Vagina (tissue), 2 donors: ENCODE measurements around the gene ZNF521. TPM values are rescaled to one million over a fixed set of nuclear protein-coding genes. Genes with fewer than 3 reads are reported as not detected.

Experiments used
- DNase-seq, 2 donors: peaks; one replicate each; pipeline ENCODE4 v3.0.0-alpha.2; 2017; ENCODE audit errors: extremely low spot score in 2 of 2
- H3K27ac ChIP-seq: fragments of 200-600 bp; sonication (generic); one replicate; pipeline ENCODE4 v1.5.1; 2019
- H3K27me3 ChIP-seq: fragments of 200-600 bp; sonication (generic); one replicate; pipeline ENCODE4 v1.5.1; 2019
- H3K36me3 ChIP-seq, 2 donors: fragments of 200-600 bp; sonication (generic); one replicate each; pipeline ENCODE4 v1.5.1; 2017 to 2019
- H3K4me1 ChIP-seq: fragments of 200-600 bp; sonication (generic); one replicate; pipeline ENCODE4 v1.5.1; 2019
- H3K4me3 ChIP-seq, 2 donors: fragments of 200-600 bp; sonication (generic); 1 replicate in 1 of 2; 2 replicates in 1 of 2; pipeline ENCODE4 v1.5.1; 2016 to 2019
- H3K9me3 ChIP-seq: fragments of 200-600 bp; sonication (generic); one replicate; pipeline ENCODE4 v1.5.1; 2019
- CTCF ChIP-seq, 3 experiments: fragments of 450-650 bp in 2 of 3; fragments of 200-600 bp in 1 of 3; sonication (generic) in 1 of 3; IDR thresholded peaks; one replicate each; pipeline ENCODE4 v1.5.1; 2017 to 2019; ENCODE audit warnings: antibody characterized with exemption in 3 of 3, mild to moderate bottlenecking in 2 of 3, moderate library complexity in 2 of 3
- POLR2A ChIP-seq, 2 donors: fragments of 450-650 bp; IDR thresholded peaks; one replicate each; pipeline ENCODE4 v1.6.1; 2017; ENCODE audit warnings: antibody characterized with exemption in 2 of 2, mild to moderate bottlenecking in 2 of 2, moderate library complexity in 2 of 2
- POLR2AphosphoS5 ChIP-seq, 2 donors: sonication (generic); formaldehyde crosslinking; IDR thresholded peaks; one replicate each; pipeline ENCODE4 v1.9.0; 2017; ENCODE audit warnings: antibody characterized with exemption in 2 of 2, mild to moderate bottlenecking in 2 of 2, low read depth in 1 of 2; ENCODE audit not compliant: insufficient read depth in 1 of 2
- intact Hi-C: fragments of 100-400 bp; cut with DNase I; formaldehyde crosslinking; loops from one replicate; pipeline ENCODE4 v1.15.1; 2023
- total RNA-seq: library from RNA; depleted of rRNA; stranded (reverse); fragments of >200 nt; gene quantifications from one replicate; pipeline ENCODE4 v1.2.3, GENCODE V29; 2016

Gene ZNF521
- total RNA-seq, 1 donor from 2014 or later = 18.7 TPM

GRCh38 chr18:25316381-25317018, 35.5 kb downstream of the ZNF521 start:
- Histone ChIP-seq H3K9me3 (no peaks in the 10 kb centered on the region), H3K27me3 (no peaks in the 10 kb centered on the region), H3K36me3 (no peaks in the 10 kb centered on the region), H3K4me3 (no peak overlapping the region), H3K27ac (no peak overlapping the region), H3K4me1 (no peaks in the 10 kb centered on the region)
- DNase-seq = no peak
- TF ChIP-seq POLR2A (IDR thresholded peaks at IDR 0.05) (no peak), CTCF (IDR thresholded peaks at IDR 0.05) (no peak), POLR2AphosphoS5 (IDR thresholded peaks at IDR 0.05; ENCODE audit: insufficient read depth in 1 of 2, low read depth in 1 of 2) (no peak)
- intact Hi-C loops = no loop called here

GRCh38 chr18:25314838-25315190, 37.2 kb downstream of the ZNF521 start:
- Histone ChIP-seq H3K27me3 (no peaks in the 10 kb centered on the region), H3K27ac (no peak overlapping the region)

GRCh38 chr18:25314151-25314837, 37.7 kb downstream of the ZNF521 start:
- no peaks in the 10 kb centered on the region for H3K9me3 ChIP-seq
- no peak for DNase-seq
- H3K4me3 ChIP-seq = no peak overlapping the region
- H3K4me1 ChIP-seq = no peaks in the 10 kb centered on the region
- no peak overlapping the region for H3K27ac ChIP-seq
- no peaks in the 10 kb centered on the region for H3K27me3 ChIP-seq
- H3K36me3 ChIP-seq = no peaks in the 10 kb centered on the region
- no peak for TF ChIP-seq POLR2A (IDR thresholded peaks at IDR 0.05)
- TF ChIP-seq CTCF (IDR thresholded peaks at IDR 0.05) = no peak
- no peak for TF ChIP-seq POLR2AphosphoS5 (IDR thresholded peaks at IDR 0.05; ENCODE audit: insufficient read depth in 1 of 2, low read depth in 1 of 2)
- intact Hi-C loops = no loop called here

More at GRCh38 chr18:25314838-25315190, 37.2 kb downstream of the ZNF521 start:
- Histone ChIP-seq H3K9me3 (no peaks in the 10 kb centered on the region), H3K4me1 (no peaks in the 10 kb centered on the region), H3K4me3 (no peak overlapping the region), H3K36me3 (no peaks in the 10 kb centered on the region)
- TF ChIP-seq CTCF (IDR thresholded peaks at IDR 0.05) = no peak
- no peak for TF ChIP-seq POLR2A (IDR thresholded peaks at IDR 0.05)
- TF ChIP-seq POLR2AphosphoS5 (IDR thresholded peaks at IDR 0.05; ENCODE audit: insufficient read depth in 1 of 2, low read depth in 1 of 2) = no peak
- intact Hi-C loops = no loop called here
- DNase-seq = no peak

GRCh38 chr18:25313268-25313667, 38.7 kb downstream of the ZNF521 start:
- no peaks in the 10 kb centered on the region for H3K9me3 ChIP-seq
- H3K36me3 ChIP-seq = no peaks in the 10 kb centered on the region
- no peak for DNase-seq
- no peak overlapping the region for H3K4me3 ChIP-seq
- no peak overlapping the region for H3K27ac ChIP-seq
- intact Hi-C loops = no loop called here
- H3K4me1 ChIP-seq = no peaks in the 10 kb centered on the region
- H3K27me3 ChIP-seq = no peaks in the 10 kb centered on the region
- TF ChIP-seq POLR2A (IDR thresholded peaks at IDR 0.05) (no peak), POLR2AphosphoS5 (IDR thresholded peaks at IDR 0.05; ENCODE audit: insufficient read depth in 1 of 2, low read depth in 1 of 2) (no peak), CTCF (IDR thresholded peaks at IDR 0.05) (no peak)

- Histone ChIP-seq H3K27me3 (no peaks in the 10 kb centered on the region), H3K9me3 (no peaks in the 10 kb centered on the region), H3K4me1 (no peaks in the 10 kb centered on the region), H3K36me3 (no peaks in the 10 kb centered on the region), H3K4me3 (no peak overlapping the region), H3K27ac (no peak overlapping the region)
- DNase-seq = no peak
- no peak for TF ChIP-seq POLR2A (IDR thresholded peaks at IDR 0.05)
- intact Hi-C loops = no loop called here
Observed at GRCh38 chr18:25310045-25310444, 41.9 kb downstream of the ZNF521 start.
